H1 (cell line): ENCODE data around the gene RAB3D.

Source experiments
- BRCA1 ChIP-seq: IDR thresholded peaks from 2 replicates; pipeline ENCODE4 v1.6.1; 2012; ENCODE audit warnings: low read depth, low read length, improper control_type of control experiment
- EP300 ChIP-seq, 2 experiments: IDR thresholded peaks; 1 replicate in 1 of 2; 2 replicates in 1 of 2; pipeline ENCODE4 v1.6.1; 2011 to 2012; ENCODE audit warnings: low read depth in 2 of 2, low read length in 2 of 2, mild to moderate bottlenecking in 2 of 2, borderline replicate concordance in 1 of 2, inconsistent platforms in 1 of 2, moderate library complexity in 1 of 2
- GTF2F1 ChIP-seq: IDR thresholded peaks from 2 replicates; pipeline ENCODE4 v1.6.1; 2012; ENCODE audit warnings: low read depth, low read length, improper control_type of control experiment, borderline replicate concordance
- POLR2A ChIP-seq, 2 experiments: IDR thresholded peaks; 1 replicate in 1 of 2; 2 replicates in 1 of 2; pipeline ENCODE4 v1.6.1; 2011; ENCODE audit warnings: low read depth in 2 of 2, low read length in 2 of 2, mild to moderate bottlenecking in 2 of 2; ENCODE audit errors: control extremely low read depth in 1 of 2
- RAD21 ChIP-seq, 2 experiments: IDR thresholded peaks in 1 of 2; conservative IDR thresholded peaks in 1 of 2; 2 replicates each; pipeline ENCODE4 v1.6.1; 2011; ENCODE audit warnings: low read depth in 2 of 2, low read length in 2 of 2, improper control_type of control experiment in 1 of 2, inconsistent platforms in 1 of 2, mild to moderate bottlenecking in 1 of 2, moderate library complexity in 1 of 2
- SIN3A ChIP-seq, 2 experiments: IDR thresholded peaks in 1 of 2; conservative IDR thresholded peaks in 1 of 2; 2 replicates each; pipeline ENCODE4 v1.6.1; 2011 to 2012; ENCODE audit warnings: low read length in 2 of 2, improper control_type of control experiment in 1 of 2, low read depth in 1 of 2, mild to moderate bottlenecking in 1 of 2
- ZNF274 ChIP-seq: IDR thresholded peaks from 2 replicates; pipeline ENCODE4 v1.7.0; 2012; ENCODE audit warnings: low read length, borderline replicate concordance; ENCODE audit errors: extremely low read depth
- TF ChIP-seq, protein P1 (sequence below), 3 experiments: IDR thresholded peaks; 1 replicate in 2 of 3; 2 replicates in 1 of 3; pipeline versions ENCODE4 v1.5.1 to v1.6.1; 2011; ENCODE audit warnings: low read length in 3 of 3, mild to moderate bottlenecking in 3 of 3, inconsistent platforms in 2 of 3, low read depth in 1 of 3, moderate library complexity in 1 of 3; ENCODE audit not compliant: insufficient read depth in 1 of 3; ENCODE audit errors: control extremely low read depth in 1 of 3

DNA sequence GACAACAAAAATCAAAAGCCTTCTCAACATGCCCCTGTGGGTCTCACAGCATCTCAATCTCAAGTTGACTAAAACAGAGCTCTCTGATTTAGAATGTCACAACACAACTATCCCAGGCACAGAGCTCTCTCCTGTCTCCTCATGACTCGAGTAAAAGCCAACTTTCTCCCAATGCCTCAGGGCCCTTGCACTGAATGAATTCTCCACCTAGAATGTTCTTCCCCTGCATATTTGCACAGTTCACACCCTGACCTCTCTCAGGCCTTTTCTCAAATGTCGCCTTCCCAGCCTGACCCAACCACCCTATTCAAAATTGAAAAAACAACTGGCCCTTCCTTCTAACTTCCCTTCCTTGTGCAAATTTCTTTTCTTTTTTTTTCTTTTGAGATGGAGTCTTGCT lies 31.3 kb upstream of the RAB3D start:
- TF ChIP-seq, protein P1, sequence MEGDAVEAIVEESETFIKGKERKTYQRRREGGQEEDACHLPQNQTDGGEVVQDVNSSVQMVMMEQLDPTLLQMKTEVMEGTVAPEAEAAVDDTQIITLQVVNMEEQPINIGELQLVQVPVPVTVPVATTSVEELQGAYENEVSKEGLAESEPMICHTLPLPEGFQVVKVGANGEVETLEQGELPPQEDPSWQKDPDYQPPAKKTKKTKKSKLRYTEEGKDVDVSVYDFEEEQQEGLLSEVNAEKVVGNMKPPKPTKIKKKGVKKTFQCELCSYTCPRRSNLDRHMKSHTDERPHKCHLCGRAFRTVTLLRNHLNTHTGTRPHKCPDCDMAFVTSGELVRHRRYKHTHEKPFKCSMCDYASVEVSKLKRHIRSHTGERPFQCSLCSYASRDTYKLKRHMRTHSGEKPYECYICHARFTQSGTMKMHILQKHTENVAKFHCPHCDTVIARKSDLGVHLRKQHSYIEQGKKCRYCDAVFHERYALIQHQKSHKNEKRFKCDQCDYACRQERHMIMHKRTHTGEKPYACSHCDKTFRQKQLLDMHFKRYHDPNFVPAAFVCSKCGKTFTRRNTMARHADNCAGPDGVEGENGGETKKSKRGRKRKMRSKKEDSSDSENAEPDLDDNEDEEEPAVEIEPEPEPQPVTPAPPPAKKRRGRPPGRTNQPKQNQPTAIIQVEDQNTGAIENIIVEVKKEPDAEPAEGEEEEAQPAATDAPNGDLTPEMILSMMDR (IDR thresholded peaks at IDR 0.05; ENCODE audit: control extremely low read depth in 1 of 3, insufficient read depth in 1 of 3, low read depth in 1 of 3, low read length in 3 of 3), result no peak
- no peak for TF ChIP-seq POLR2A (IDR thresholded peaks at IDR 0.05; ENCODE audit: control extremely low read depth in 1 of 2, low read depth in 2 of 2, low read length in 2 of 2)
- no peak for TF ChIP-seq SIN3A (conservative IDR thresholded peaks at IDR 0.05 in 1 of 2, IDR thresholded peaks at IDR 0.05 in 1 of 2; ENCODE audit: low read depth in 1 of 2, low read length in 2 of 2)
- TF ChIP-seq GTF2F1, result no peak
- no peak for TF ChIP-seq EP300 (IDR thresholded peaks at IDR 0.05; ENCODE audit: borderline replicate concordance in 1 of 2, low read depth in 2 of 2, low read length in 2 of 2)
- no peak for TF ChIP-seq BRCA1
- no peak for TF ChIP-seq RAD21 (IDR thresholded peaks at IDR 0.05 in 1 of 2, conservative IDR thresholded peaks at IDR 0.05 in 1 of 2; ENCODE audit: low read depth in 2 of 2, low read length in 2 of 2)
- TF ChIP-seq ZNF274, result no peak
